Testis (tissue), 2 donors: Measurements from ENCODE around the gene PPME1.

Experiments
- CTCF ChIP-seq, 3 experiments: fragments of 450-650 bp in 2 of 3; fragments of 200-600 bp in 1 of 3; sonication (generic) in 1 of 3; IDR thresholded peaks; one replicate each; pipeline ENCODE4 v1.5.1; 2016 to 2019; ENCODE audit warnings: antibody characterized with exemption in 3 of 3, mild to moderate bottlenecking in 2 of 3, moderate library complexity in 1 of 3
- POLR2A ChIP-seq: fragments of 450-650 bp; IDR thresholded peaks from one replicate; pipeline ENCODE4 v1.6.1; 2017; ENCODE audit warnings: antibody characterized with exemption, mild to moderate bottlenecking, moderate library complexity

DNA sequence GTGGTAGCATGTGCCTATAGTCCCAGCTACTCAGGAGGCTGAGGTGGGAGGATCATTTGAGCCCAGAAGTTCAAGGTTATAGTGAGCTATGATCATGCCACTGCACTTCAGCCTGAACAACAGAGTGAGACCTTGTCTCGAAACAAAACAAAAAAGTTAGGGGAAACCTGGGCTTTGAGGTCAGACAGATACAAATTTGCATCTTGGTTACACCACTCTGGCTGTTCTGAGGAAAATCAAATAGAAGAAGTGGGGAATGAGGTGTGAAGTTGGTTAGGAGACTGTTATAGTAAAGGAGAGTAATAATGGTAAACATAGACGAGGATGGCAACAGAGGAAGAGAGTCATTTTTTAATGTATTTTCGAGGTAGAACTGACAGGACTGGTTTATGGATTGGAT is 62.6 kb downstream of the PPME1 start:
- TF ChIP-seq CTCF (IDR thresholded peaks at IDR 0.05) (no peak), POLR2A (no peak)
